Measurements from ENCODE around the gene NOS1.

Gene NOS1

DNA sequence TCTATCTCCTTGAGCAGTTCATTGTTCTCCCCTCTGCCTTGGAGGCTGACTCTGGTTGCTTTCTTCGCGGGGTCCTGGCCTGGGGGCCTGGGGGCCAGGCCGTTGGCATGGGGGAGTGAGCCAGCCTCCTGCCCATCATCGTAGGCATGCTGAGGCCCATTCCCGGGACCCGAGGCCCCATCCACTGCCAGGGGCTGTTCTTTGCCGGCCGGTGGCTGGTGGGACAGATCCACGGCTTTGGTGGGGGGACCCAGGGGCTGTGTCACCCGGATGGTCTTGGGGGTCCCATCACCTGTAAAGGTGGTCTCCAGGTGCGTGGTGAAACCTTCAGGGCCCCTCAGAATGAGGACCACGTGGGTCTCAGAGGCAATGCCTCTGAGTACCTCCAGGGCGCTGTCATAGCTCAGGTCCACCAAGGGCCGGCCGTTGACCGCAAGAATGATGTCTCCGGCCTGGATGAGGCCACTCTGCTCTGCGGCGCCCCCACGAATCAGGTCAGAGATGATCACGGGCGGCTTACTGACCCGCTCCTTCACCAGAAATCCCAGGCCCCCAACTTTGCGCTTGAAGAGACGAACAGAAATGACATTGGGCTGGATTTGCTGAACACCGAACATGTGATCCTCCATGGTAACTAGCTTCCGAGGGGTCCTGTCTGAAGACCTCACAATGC is 30.8 kb downstream of the NOS1 start:
- no peak for DNase-seq (ENCODE audit: low read depth in 2 of 2)

DNA sequence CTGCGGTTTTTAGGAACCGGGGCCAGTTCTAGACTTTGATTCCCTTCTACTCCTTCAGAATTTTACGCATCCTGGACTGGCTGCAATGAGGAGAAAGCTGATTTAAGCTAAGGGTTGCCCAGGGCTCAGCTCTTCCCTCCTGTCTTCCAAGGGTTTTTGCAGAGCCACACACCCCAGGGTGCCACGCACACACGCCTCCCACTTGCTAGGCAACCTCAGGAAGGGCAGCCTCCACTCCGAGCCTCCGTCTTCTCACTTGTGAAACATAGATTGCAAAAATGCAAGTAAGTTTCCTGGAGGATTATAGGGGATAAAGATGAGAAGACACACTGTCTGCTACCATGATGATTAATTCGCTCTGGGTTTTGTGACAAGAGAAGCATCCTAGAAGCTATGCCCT is 31.7 kb downstream of the NOS1 start:
- DNase-seq (ENCODE audit: low read depth in 2 of 2): no peak

DNA sequence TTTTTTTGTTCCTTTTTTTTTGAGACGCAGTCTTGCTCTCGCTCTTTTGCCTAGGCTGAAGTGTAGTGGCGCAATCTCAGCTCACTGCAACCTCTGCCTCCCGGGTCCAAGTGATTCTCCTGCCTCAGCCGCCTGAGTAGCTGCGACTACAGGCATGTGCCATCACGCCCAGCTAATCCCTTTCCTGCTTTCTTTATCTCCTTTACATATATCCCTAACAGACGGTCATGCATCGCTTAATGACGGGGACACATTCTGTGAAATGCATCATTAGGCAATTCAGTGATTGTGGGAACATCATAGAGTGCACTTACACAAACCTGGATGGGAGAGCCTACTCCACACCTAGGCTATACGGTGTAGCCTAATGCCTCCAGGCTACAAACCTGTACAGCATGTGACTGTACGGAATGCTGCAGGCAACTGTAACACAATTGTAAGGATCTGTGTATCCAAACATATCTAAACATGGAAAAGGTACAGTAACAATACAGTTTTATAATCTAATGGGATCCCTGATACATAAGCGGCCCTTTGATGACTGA is 32.8 kb downstream of the NOS1 start:
- DNase-seq (ENCODE audit: low read depth in 2 of 2): no peak

DNA sequence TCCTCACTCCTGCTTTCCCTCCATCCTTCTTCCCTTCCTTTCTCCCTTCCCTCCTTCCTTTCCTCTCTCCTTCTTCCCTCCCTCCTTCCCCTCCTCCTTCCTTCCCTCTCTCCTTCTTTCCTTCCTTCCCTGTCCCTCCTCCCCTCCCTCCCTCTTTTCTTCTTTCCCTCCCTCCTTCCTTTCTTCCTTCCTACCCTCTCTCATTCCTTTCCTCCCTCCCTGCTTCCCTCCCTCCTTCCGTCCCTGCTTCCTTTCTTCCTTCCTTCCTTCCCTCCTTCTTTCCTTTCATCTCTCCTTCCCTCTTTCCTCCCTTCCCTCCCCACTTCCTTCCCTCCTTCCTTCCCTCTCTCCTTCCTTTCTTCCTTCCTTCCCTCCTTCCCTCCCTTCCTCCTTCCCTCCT is 39.0 kb downstream of the NOS1 start:
- DNase-seq (ENCODE audit: low read depth in 2 of 2): no peak

DNA sequence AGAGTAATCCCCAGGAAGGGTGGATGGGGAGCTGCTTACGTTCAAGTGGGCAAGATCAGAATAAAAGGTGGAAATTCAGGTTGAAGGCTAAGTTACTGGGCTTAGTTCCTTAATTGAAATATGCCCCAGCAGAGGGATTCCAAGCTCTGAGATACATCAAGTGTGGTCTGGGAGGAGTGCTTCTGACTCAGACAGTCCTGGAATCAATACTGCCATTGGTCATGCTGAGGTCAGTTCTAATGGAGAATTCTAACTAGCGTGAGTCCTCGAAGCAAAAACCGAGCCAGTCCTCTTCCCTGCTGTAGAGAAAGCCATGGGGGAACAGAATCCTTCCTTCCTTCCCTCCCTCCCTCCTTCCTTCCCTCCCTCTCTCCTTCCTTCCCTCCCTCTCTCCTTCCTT is 39.9 kb downstream of the NOS1 start:
- no peak for DNase-seq (ENCODE audit: low read depth in 2 of 2)

DNA sequence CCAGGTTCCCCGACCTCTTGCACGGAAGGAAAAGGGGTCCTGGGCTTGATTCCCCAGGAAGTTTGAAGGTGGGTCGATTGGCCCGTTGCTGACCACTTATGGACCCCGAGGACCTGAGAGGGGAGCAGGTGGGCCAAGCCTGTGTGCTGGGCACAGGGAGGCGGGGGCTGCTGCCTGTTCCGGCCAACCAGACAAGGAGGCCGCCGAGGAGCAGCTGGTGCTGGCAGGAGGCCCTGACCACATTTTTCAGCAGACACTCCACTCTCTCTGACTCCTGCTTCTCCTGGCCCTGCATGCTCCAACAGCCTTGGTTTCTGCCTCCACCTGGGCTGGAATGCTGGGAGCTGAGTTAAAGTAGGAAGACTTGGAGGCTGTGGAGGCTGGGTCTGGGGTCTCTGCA is 42.8 kb downstream of the NOS1 start:
- no peak for DNase-seq (ENCODE audit: low read depth in 2 of 2)

DNA sequence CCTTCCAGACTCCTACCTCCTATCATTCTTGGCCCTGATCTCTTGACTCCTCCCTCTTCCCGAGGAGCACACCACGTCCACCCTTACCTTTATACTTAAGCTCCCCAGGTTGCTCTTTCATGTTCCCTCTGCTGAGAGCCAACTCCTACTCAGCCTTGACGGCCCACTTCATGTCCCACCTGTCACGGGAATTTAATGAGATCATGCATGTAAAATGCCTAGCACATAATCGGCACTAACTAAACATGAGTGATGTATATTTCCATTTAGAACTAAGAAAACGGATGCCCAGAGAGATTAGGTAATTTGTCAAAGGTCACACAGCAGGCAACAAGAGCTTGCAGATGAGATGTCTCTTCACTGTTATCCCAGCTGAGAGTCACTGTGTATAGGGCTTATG is 45.1 kb downstream of the NOS1 start:
- no peak for DNase-seq (ENCODE audit: low read depth in 2 of 2)

DNA sequence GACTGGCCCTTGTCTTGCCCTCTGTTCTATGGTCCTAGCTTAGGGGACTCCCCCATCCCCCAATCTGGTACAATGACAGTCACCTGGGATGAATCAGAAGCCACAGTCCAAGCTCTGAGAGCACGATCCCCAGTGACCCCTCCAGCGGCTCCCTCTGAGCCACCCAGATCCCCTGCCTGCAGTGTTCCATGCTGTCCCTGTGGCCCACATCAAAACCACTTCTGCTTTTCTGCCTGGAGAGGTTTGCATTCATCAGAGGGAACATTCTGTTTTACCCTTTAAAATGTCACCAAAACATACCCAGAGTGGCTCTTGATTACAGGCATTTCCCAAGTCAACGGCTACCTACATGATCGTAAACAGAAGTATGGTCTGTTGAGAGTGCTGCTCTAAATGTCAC is 47.5 kb downstream of the NOS1 start:
- DNase-seq (ENCODE audit: low read depth in 2 of 2): no peak

DNA sequence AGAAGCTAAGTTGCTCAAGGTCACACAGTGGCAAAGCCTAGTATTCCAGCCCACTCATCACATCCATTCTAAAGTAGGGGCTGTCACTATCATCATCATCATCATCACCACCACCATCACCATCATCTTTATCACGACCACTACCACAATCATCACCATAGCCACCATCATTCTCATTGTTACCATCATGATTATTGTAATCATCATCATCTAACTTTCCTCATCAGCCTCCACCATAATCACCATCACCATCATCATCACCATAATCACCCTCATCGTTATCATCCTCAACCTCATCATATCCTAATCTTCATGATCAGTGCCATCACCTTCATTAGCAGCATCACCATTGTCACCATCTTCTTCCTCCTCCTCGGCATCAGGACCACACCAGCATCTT is 48.7 kb downstream of the NOS1 start:
- DNase-seq (ENCODE audit: low read depth in 2 of 2): no peak

DNA sequence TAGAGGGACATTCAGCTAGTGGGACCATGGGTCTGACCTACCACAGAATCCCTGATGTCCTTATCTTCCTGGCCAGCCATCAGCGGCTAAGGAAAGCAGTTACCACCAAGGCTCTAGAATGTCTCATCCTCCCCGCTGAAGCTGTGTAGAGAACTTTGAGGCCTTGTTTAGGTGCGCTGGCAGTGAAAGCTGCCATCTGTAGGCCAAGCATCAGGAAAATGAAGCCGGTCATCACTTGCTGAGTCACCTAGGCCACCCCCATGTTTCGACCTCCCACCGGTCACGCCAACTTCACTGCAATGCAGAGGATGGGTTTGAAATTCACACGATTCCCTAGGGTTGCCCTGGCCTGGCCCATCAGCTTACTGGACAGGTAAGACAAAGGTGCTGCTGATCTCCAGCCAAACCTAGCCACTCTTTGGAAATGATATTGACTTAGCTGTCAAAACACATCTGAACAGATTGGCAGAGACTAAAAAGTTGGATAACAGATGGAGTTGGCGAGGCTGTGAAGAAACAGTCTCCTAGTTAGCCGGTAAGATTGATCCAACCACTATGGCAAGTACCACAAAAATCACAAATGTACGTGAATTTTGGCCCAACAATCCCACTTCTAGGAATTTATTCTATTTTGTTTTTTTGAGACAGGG is 52.0 kb downstream of the NOS1 start:
- DNase-seq (ENCODE audit: low read depth in 2 of 2): no peak

DNA sequence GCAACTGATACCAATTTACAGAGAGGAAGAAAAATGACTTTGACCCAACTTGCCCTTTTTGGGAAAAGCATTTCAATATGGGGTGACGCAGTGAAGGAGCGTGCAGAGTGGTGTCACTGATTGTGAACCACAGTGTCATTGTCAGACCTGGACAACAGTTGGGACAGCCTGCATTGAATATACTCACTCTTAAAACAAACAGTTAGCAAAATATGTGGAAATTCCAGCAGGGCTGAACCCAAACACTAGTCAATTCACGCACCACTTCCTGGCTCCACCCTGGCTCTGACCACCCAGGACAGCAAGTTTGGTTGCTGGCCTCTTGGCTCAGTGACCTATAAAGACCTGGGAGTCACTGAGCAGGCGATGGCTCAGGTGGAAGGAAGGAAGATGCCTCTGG is 61.3 kb downstream of the NOS1 start:
- DNase-seq (ENCODE audit: low read depth in 2 of 2): no peak

DNA sequence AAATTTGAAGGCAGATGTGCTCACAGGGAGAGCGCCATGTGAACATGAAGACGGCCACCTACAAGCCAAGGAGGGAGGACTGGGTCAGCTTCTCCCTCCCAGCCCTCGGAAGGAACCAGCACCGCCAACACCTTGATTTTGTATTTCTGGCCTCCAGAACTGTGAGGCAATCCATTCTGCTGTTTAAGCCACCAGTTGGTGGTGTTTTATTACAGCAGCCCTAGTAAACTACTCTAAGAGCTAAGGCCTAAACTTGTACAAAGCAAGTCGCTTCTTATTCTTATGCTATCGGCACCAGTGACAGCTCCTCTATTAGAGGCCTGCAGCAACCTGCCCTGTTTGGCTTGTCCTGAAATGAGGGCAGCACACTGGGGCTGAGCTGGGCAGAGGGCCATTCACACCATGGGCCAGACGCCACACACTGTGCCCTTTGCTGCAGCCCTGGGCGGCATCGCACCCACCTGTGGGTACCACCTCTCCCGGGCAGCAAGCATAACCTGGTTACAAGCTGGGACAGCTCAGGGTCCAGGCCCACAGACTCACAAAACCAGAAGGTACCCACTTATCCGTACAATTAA is 62.7 kb downstream of the NOS1 start:
- no peak for DNase-seq (ENCODE audit: low read depth in 2 of 2)

DNA sequence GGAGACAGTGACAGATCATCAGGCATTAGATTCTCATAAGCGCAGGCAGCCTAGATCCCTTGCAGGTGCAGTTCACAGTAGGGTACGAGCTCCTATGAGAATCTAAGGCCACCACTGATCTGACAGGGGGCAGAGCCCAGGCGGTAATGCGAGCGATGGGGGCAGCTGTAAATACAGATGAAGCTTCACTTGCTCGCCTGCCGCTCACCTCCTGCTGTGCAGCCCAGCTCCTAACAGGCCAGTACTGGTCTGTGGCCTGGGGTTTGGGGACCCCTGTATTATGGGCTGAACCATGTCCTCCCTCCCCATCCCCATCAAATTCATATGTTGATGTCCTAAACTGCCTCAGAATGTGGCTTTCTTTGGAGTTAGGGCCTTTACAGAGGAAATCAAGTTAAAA is 63.2 kb downstream of the NOS1 start:
- no peak for DNase-seq (ENCODE audit: low read depth in 2 of 2)

DNA sequence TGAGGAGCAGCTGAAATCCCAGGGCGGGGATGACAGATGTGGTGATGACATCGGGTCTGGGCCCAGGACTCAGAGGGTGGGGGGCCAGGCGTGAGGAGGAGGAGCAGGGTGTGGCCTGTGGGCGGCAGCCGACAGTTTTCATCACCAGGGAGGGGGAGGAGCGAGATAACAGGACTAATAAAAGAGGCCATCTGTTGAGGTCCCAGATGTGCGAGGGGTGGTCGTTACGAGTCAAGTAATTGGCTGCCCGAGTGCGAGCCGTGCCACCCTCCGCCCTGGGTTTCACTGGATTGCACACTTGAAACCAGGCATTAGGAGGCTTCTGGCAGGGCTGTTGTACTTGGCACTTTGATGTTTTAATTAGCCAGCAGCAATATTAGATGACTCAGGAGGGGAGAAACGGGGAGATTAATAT is 67.2 kb downstream of the NOS1 start:
- no peak for DNase-seq (ENCODE audit: low read depth in 2 of 2)

DNA sequence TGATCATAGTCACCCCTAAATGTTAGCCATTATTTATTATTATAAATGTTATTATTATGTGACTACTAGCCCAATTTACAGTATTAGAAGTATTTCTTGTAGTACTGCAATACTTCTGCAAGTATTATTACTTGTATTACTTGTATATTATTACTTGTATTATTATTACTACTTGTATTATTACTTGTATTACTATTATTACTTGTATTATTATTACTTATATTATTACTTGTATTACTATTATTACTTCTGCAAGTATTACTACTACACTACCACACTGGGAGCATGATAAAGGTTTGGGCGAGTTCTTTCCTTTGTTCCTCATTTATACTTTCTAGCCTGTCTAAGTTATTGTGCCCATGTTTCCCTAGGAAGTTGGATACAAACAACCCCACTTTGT is 67.9 kb downstream of the NOS1 start:
- DNase-seq (ENCODE audit: low read depth in 2 of 2): no peak

DNA sequence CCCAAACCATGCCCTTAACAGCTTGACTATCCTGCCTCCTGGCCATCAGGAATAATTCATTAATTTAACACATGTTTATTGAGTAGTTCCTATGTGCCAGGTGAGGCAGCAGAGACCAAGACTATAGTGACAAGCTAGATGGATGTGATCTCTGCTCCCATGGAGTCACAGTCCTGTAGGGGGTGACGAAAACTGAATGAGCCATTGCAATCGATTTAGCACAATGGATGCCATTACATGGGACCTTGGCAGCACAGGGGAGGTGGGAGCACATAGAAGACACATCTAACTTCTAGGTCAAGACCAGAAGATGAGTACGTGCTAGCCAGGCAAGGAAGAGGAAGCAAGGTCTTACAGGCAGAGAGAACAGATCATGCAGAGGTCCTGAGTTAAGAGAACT is 68.7 kb downstream of the NOS1 start:
- DNase-seq (ENCODE audit: low read depth in 2 of 2): no peak

DNA sequence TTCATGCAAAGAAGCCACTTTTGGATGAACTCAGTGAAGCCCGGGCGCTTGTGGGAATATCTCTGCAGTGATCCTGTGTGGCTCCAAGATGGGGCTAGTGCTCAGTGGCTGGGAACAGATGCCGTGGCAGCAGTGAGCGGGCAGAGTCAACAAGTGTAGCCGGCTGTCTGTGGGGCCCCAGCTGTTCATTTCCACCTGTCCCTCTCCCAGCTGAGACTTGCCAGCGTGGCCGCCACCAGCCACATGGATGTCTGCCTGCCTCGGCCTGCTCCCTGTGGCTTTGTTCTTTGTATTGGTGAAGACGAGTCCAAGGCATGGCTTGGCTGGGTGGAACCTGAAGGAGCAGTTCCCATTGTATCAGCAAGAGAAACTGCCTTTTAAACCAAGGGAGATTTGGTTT is 77.3 kb downstream of the NOS1 start:
- no peak for DNase-seq (ENCODE audit: low read depth in 2 of 2)

DNA sequence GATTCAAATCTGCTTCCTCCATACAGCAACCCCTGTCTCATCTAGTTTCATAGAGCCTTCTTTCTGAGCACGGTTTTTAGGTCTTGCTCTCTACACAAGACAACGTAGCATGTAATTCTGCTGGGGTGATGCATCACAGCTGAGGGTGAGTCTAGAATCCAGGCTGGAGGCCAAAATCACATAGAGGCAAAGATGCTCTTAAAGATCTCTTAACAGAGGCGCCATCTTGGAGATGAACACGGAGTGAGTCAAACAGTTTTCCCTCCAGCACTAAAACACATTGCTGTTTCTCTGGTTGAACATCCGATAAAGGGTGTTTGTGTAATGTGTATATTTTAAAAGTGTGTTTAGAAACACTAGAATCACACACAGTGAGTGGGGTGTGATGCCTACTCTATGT is 78.9 kb downstream of the NOS1 start:
- DNase-seq (ENCODE audit: low read depth in 2 of 2): no peak

DNA sequence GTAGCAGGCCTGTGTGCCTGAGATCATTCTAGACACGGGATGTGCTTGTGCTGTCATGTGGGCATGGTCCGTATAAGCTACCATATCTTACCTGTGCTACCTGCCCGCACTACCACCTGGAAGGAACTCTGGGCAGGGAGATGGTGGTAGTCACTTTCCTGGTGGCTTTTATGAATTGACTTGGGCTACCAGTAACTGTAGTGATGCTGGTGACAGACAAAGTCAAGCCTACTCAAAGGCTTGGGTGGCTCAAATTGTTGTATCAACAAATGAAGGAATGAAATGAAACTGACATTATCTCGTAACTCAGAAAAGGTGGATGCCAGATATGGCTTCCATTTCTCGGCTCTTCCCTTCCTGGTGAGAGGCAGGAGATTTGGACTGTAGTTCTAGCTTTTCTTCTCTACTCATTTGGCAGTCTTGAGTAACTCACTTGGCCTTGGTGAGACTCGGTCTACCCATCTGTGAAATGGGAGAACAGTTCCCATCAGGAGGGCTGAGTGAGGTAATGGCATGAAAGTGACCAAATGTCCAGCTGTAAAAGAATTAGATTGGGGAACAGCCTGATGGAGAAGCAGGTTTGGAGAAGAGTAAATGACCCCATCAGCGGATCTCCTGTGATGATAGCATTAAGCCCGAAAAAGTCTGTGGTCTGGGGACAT is 81.3 kb downstream of the NOS1 start:
- no peak for DNase-seq (ENCODE audit: low read depth in 2 of 2)

DNA sequence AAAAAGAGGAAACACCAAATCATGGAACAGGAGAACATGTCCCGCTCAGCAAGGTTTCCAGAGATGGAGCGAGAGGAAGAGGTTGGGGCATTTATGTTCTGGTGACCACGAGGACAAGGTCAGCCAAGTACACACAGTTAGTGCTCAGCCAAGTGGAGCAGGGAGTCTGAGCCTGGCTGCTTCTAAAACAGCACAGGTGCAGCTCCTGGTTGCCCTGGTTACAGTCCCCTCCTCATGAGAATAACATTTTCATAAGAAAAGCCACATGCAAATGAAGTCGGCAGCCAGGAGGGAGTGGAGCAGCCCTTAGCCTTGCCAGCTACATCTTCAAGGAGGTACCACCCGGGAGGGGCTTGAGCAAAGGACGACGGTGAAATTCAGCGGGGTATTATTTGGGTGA is 81.8 kb downstream of the NOS1 start:
- no peak for DNase-seq (ENCODE audit: low read depth in 2 of 2)

DNA sequence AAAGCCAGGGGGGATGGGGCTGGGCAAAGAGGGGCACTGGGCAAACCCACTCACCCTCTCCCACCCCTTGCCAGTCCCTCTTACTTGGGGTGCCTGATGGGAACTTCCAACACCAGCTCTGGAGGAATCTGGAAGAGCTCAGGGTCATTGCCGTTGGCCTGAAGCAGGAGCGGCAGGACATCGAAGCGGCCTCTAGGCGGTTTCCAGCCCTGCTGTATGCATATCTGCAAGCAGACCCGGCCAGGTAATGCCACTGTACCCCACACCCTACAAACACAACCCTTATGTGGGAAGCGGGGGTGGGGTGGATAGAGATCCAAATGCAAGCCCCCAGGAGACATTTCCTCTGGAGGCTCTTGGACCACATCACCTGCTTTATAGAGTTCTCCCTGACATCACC is 83.6 kb downstream of the NOS1 start:
- no peak for DNase-seq (ENCODE audit: low read depth in 2 of 2)

DNA sequence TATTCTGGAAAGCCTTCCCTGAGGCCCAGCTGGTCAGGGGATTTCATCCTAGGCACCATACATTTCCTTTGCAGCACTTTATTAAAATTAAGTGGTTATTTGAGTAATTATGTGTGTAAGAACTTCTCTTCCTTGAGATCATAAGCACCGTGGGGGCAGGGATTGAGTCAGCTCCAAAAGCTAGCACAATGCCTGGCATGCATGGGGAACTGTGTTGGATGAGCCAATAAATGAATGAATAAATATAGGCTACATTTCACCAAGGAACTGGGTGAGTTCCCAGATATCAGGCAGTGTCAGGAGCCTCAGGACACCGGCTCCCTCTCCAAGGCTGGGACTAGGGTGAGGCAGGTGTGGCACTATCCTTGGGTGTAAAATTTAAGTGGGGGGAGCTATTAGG is 88.3 kb downstream of the NOS1 start:
- no peak for DNase-seq (ENCODE audit: low read depth in 2 of 2)

DNA sequence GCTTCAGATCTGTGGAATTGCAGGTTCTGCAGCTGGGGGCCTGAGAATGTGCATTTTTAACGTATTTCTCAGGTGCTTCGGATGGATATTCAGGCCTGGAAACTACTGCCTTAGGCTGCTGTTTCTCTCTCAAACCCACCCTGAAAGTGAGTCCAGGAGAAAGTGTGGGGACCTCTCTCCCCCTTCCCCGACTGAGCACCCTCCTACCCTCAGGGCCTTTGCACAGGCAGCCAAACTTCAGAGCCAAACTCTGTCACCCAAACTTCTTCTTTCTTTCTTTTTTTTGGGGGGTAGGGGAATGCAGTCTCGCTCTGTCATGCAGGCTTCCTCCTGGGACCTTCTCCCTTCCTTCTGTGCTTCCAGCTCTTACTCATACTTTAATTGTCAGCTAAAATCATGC is 88.7 kb downstream of the NOS1 start:
- no peak for DNase-seq (ENCODE audit: low read depth in 2 of 2)

All from stimulated activated CD8-positive, alpha-beta memory T cell treated with anti-CD3 and anti-CD28 coated beads, Interleukin-15, amount 100 ng/mL, for 48 hours (primary cell).